Loucy (cell line): ENCODE data around the gene PSMG4.

ENCODE experiments used
- EZH2phosphoT487 ChIP-seq: fragments of 200-600 bp; IDR thresholded peaks from 2 replicates; pipeline ENCODE4 v1.6.1; 2018; ENCODE audit warnings: antibody characterized with exemption, mild to moderate bottlenecking, moderate library complexity, borderline replicate concordance
- TF ChIP-seq, protein P1 (sequence below): fragments of 200-600 bp; sonication (generic); conservative IDR thresholded peaks from 2 replicates; pipeline ENCODE4 v1.5.1; 2014; ENCODE audit warnings: mild to moderate bottlenecking, antibody characterized with exemption, low read length

GRCh38 chr6:3283641-3284435 lies 25.1 kb downstream of the PSMG4 start:
- TF ChIP-seq, protein P1, sequence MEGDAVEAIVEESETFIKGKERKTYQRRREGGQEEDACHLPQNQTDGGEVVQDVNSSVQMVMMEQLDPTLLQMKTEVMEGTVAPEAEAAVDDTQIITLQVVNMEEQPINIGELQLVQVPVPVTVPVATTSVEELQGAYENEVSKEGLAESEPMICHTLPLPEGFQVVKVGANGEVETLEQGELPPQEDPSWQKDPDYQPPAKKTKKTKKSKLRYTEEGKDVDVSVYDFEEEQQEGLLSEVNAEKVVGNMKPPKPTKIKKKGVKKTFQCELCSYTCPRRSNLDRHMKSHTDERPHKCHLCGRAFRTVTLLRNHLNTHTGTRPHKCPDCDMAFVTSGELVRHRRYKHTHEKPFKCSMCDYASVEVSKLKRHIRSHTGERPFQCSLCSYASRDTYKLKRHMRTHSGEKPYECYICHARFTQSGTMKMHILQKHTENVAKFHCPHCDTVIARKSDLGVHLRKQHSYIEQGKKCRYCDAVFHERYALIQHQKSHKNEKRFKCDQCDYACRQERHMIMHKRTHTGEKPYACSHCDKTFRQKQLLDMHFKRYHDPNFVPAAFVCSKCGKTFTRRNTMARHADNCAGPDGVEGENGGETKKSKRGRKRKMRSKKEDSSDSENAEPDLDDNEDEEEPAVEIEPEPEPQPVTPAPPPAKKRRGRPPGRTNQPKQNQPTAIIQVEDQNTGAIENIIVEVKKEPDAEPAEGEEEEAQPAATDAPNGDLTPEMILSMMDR, result no peak
- TF ChIP-seq EZH2phosphoT487, result no peak
